ENCODE measurements around the gene ANGEL2. TPM values are rescaled to one million over a fixed set of nuclear protein-coding genes. Genes with fewer than 3 reads are reported as not detected.

The ANGEL2 gene
- total RNA-seq, 1 donor from 2014 or later: 17.1 TPM

Other genes with a start within 250 kb of the ANGEL2 start
- gene NSL1, start 224.1 kb downstream of the ANGEL2 start, total RNA-seq: 24.6 TPM
- gene TATDN3, start 224.0 kb downstream of the ANGEL2 start, total RNA-seq: 22.0 TPM
- gene SPATA45, start 168.2 kb downstream of the ANGEL2 start, total RNA-seq: not detected
- 0.78 TPM for gene FLVCR1, start 157.6 kb downstream of the ANGEL2 start, total RNA-seq
- 2.2 TPM for gene VASH2, start 65.3 kb downstream of the ANGEL2 start, total RNA-seq
- gene RPS6KC1, start 35.4 kb upstream of the ANGEL2 start, total RNA-seq: 9.7 TPM

Measured in Right ventricle myocardium superior (tissue), 1 donor.